Esophagus muscularis mucosa (tissue), 4 donors: ENCODE data around the gene ZBTB3. TPM values are rescaled to one million over a fixed set of nuclear protein-coding genes. Genes with fewer than 3 reads are reported as not detected.
A peak's percentile ranks its signal among the peaks of the same experiment; 100 is the strongest.
"Not testable (repeated sequence)": the region's sequence is repeated elsewhere in the genome, so short reads cannot be mapped to it uniquely, and the experiment has no call there.

Experiments used
- DNase-seq: peaks from one replicate; pipeline ENCODE4 v3.0.0-alpha.2; 2017; ENCODE audit errors: extremely low spot score
- H3K27ac ChIP-seq, 4 donors: fragments of 200-600 bp; sonication (generic); replicated peaks in 1 of 4; 1 replicate in 3 of 4; 2 replicates in 1 of 4; pipeline ENCODE4 v1.5.1; 2016 to 2019; ENCODE audit warnings: mild to moderate bottlenecking in 1 of 4
- H3K27me3 ChIP-seq, 4 donors: fragments of 200-600 bp; sonication (generic); one replicate each; pipeline versions ENCODE4 v1.5.1 to v1.6.0; 2016 to 2019
- H3K36me3 ChIP-seq, 4 donors: fragments of 200-600 bp; sonication (generic); one replicate each; pipeline ENCODE4 v1.5.1; 2016 to 2019
- H3K4me1 ChIP-seq, 4 donors: fragments of 200-600 bp; sonication (generic); one replicate each; pipeline ENCODE4 v1.5.1; 2016 to 2019
- H3K4me3 ChIP-seq, 4 donors: fragments of 200-600 bp; sonication (generic); 1 replicate in 2 of 4; 2 replicates in 2 of 4; pipeline ENCODE4 v1.5.1; 2016 to 2019; ENCODE audit warnings: mild to moderate bottlenecking in 4 of 4, moderate library complexity in 1 of 4
- H3K9me3 ChIP-seq, 4 donors: fragments of 200-600 bp; sonication (generic); 1 replicate in 3 of 4; 2 replicates in 1 of 4; pipeline ENCODE4 v1.5.1; 2016 to 2019
- CTCF ChIP-seq, 3 experiments: fragments of 200-600 bp in 2 of 3; fragments of 450-650 bp in 1 of 3; sonication (generic) in 2 of 3; IDR thresholded peaks; one replicate each; pipeline ENCODE4 v1.5.1; 2017 to 2019; ENCODE audit warnings: antibody characterized with exemption in 3 of 3, mild to moderate bottlenecking in 2 of 3, moderate library complexity in 1 of 3
- EP300 ChIP-seq: sonication (generic); formaldehyde crosslinking; IDR thresholded peaks from one replicate; pipeline ENCODE4 v1.6.1; 2017; ENCODE audit warnings: antibody characterized with exemption
- POLR2A ChIP-seq: fragments of 450-650 bp; IDR thresholded peaks from one replicate; pipeline ENCODE4 v1.6.1; 2017; ENCODE audit warnings: antibody characterized with exemption, moderate library complexity, mild to moderate bottlenecking, low read depth
- POLR2AphosphoS5 ChIP-seq, 2 donors: sonication (generic); formaldehyde crosslinking; IDR thresholded peaks; one replicate each; pipeline ENCODE4 v1.6.1; 2017; ENCODE audit warnings: antibody characterized with exemption in 2 of 2
- WGBS: methylation state at CpG from one replicate; pipeline ENCODE4 v1.1.5; 2018; 5-methylcytosine and 5-hydroxymethylcytosine counted together
- intact Hi-C: fragments of 100-400 bp; cut with DNase I; formaldehyde crosslinking; loops from one replicate; pipeline ENCODE4 v1.15.1; 2023
- small RNA-seq, 3 donors: library from RNA; depleted of rRNA; stranded (forward); fragments of <200 nt; gene quantifications; one replicate each; pipeline ENCODE3, GENCODE V24; 2016
- total RNA-seq, 4 donors: library from RNA; depleted of rRNA; stranded (reverse); fragments of >200 nt; gene quantifications; one replicate each; pipeline versions ENCODE4 v1.1.0 to v1.2.1, GENCODE V29; 2016

The ZBTB3 gene
- total RNA-seq, 4 donors from 2014 or later, result 6.2 to 12.3 (median 9.1) TPM

GRCh38 chr11:62705880-62706849 lies 47.8 kb downstream of the ZBTB3 start:
- peak overlapping the region; percentile 78 to 95 (median 86) for H3K27ac ChIP-seq
- DNase-seq, result peak; percentile 98
- peak overlapping the region; percentile 69 to 77 (median 74) for H3K4me3 ChIP-seq
- peaks cover 34 to 51% (median 44%) of the 10 kb centered on the region in 4 donors for H3K4me1 ChIP-seq
- TF ChIP-seq EP300 (no peak), POLR2AphosphoS5 (IDR thresholded peaks at IDR 0.05) (peak; percentile 82 to 84)
- intact Hi-C loops, result no loop called here
- H3K36me3 ChIP-seq, result peaks cover 7 to 22% (median 17%) of the 10 kb centered on the region in 4 donors
- 9% methylated on average over 39 of the region's 73 CpGs for WGBS
- H3K27me3 ChIP-seq, result no peaks in the 10 kb centered on the region
- H3K9me3 ChIP-seq, result no peaks in the 10 kb centered on the region

GRCh38 chr11:62705413-62705812 lies 48.5 kb downstream of the ZBTB3 start:
- Histone ChIP-seq H3K36me3 (peaks cover 0 to 24% (median 14%) of the 10 kb centered on the region in 4 donors), H3K27ac (peak overlapping the region; percentile 78 to 95 (median 86)), H3K27me3 (no peaks in the 10 kb centered on the region), H3K4me1 (peaks cover 33 to 46% (median 41%) of the 10 kb centered on the region in 4 donors), H3K9me3 (no peaks in the 10 kb centered on the region), H3K4me3 (peak overlapping the region; percentile 69 to 77 (median 74))
- intact Hi-C loops, result no loop called here
- WGBS, result 46% methylated on average over 7 of the region's 7 CpGs
- TF ChIP-seq POLR2A (no peak), POLR2AphosphoS5 (IDR thresholded peaks at IDR 0.05) (no peak), EP300 (no peak), CTCF (IDR thresholded peaks at IDR 0.05) (no peak)
- no peak for DNase-seq

GRCh38 chr11:62703921-62704320 lies 50.0 kb downstream of the ZBTB3 start:
- H3K9me3 ChIP-seq, H3K27ac ChIP-seq, H3K27me3 ChIP-seq, intact Hi-C loops, H3K4me3 ChIP-seq, DNase-seq: not testable (repeated sequence)
- Histone ChIP-seq H3K36me3 (peaks cover 0 to 28% (median 14%) of the 10 kb centered on the region in 4 donors), H3K4me1 (peaks cover 26 to 36% (median 33%) of the 10 kb centered on the region in 4 donors)
- 82% methylated on average over 4 of the region's 4 CpGs for WGBS

GRCh38 chr11:62702246-62702645 lies 51.7 kb downstream of the ZBTB3 start:
- Histone ChIP-seq H3K4me1 (peaks cover 17 to 21% (median 20%) of the 10 kb centered on the region in 4 donors), H3K9me3 (no peaks in the 10 kb centered on the region), H3K27ac (no peak overlapping the region), H3K4me3 (no peak overlapping the region), H3K27me3 (no peaks in the 10 kb centered on the region), H3K36me3 (peaks cover 0 to 28% (median 14%) of the 10 kb centered on the region in 4 donors)
- no peak for TF ChIP-seq POLR2AphosphoS5 (IDR thresholded peaks at IDR 0.05)
- no peak for TF ChIP-seq CTCF (IDR thresholded peaks at IDR 0.05)
- TF ChIP-seq POLR2A, result no peak
- no peak for TF ChIP-seq EP300
- 92% methylated on average over 11 of the region's 11 CpGs for WGBS
- intact Hi-C loops, result no loop called here
- no peak for DNase-seq

Small RNAs within 50 kb of the gene (small RNA-seq; reads per million reads assigned to genes)
- 1.00 to 1.7 (median 1.3) reads per million in 3 donors for gene MIR6514

Other genes with a start within 250 kb of the ZBTB3 start
- gene AHNAK, start 207.4 kb downstream of the ZBTB3 start, total RNA-seq, result 1,000 to 10,000 TPM; 1,278 to 2,374 (median 1,866) TPM
- 1,000 to 10,000 TPM; 1,068 to 1,537 (median 1,375) TPM for gene EEF1G, start 180.3 kb downstream of the ZBTB3 start, total RNA-seq
- gene TUT1, start 162.6 kb downstream of the ZBTB3 start, total RNA-seq, result 1 to 10 TPM; 4.2 to 8.0 (median 6.0) TPM
- 10 to 100 TPM; 60.2 to 91.4 (median 88.3) TPM for gene MTA2, start 152.3 kb downstream of the ZBTB3 start, total RNA-seq
- gene EML3, start 141.4 kb downstream of the ZBTB3 start, total RNA-seq, result 10 to 100 TPM; 27.0 to 33.6 (median 29.0) TPM
- gene ROM1, start 140.9 kb downstream of the ZBTB3 start, total RNA-seq, result 10 to 100 TPM in 2 of 4 donors, 1 to 10 TPM in 2; 3.7 to 11.9 (median 10.1) TPM
- gene B3GAT3, start 132.2 kb downstream of the ZBTB3 start, total RNA-seq, result 10 to 100 TPM; 20.3 to 33.3 (median 22.1) TPM
- gene GANAB, start 107.5 kb downstream of the ZBTB3 start, total RNA-seq, result 100 to 1,000 TPM in 2 of 4 donors, 10 to 100 TPM in 2; 77.7 to 129 (median 111) TPM
- 10 to 100 TPM in 3 of 4 donors, 1 to 10 TPM in 1; 9.6 to 22.7 (median 21.7) TPM for gene INTS5, start 100.9 kb downstream of the ZBTB3 start, total RNA-seq
- 10 to 100 TPM; 23.7 to 38.0 (median 33.0) TPM for gene C11orf98, start 89.0 kb downstream of the ZBTB3 start, total RNA-seq
- 1 to 10 TPM; 2.9 to 4.9 (median 3.1) TPM for gene CSKMT, start 88.8 kb downstream of the ZBTB3 start, total RNA-seq
- gene UQCC3, start 82.5 kb downstream of the ZBTB3 start, total RNA-seq, result 1 to 10 TPM; 6.3 to 7.5 (median 7.1) TPM
- gene LBHD1, start 81.9 kb downstream of the ZBTB3 start, total RNA-seq, result 1 to 10 TPM; 1.6 to 2.5 (median 1.7) TPM
- gene UBXN1, start 75.1 kb downstream of the ZBTB3 start, total RNA-seq, result 100 to 1,000 TPM; 192 to 277 (median 234) TPM
- gene LRRN4CL, start 64.6 kb downstream of the ZBTB3 start, total RNA-seq, result 10 to 100 TPM; 29.9 to 48.2 (median 39.2) TPM
- gene BSCL2, start 46.7 kb downstream of the ZBTB3 start, total RNA-seq, result 10 to 100 TPM; 25.3 to 58.1 (median 39.2) TPM
- gene GNG3, start 46.5 kb downstream of the ZBTB3 start, total RNA-seq, result 1 to 10 TPM in 2 of 4 donors, under 1 TPM in 2; 0.65 to 1.5 (median 1.0) TPM
- 10 to 100 TPM; 19.5 to 45.0 (median 36.7) TPM for gene HNRNPUL2, start 26.7 kb downstream of the ZBTB3 start, total RNA-seq
- gene TTC9C, start 25.7 kb downstream of the ZBTB3 start, total RNA-seq, result 10 to 100 TPM; 12.9 to 22.9 (median 18.2) TPM
- gene POLR2G, start 7.4 kb upstream of the ZBTB3 start, total RNA-seq, result 10 to 100 TPM; 41.1 to 48.2 (median 44.4) TPM
- 10 to 100 TPM; 12.0 to 27.2 (median 14.6) TPM for gene TAF6L, start 17.2 kb upstream of the ZBTB3 start, total RNA-seq
- gene TMEM179B, start 33.2 kb upstream of the ZBTB3 start, total RNA-seq, result 10 to 100 TPM; 33.2 to 50.8 (median 44.8) TPM
- 10 to 100 TPM; 13.7 to 17.9 (median 15.8) TPM for gene TMEM223, start 37.8 kb upstream of the ZBTB3 start, total RNA-seq
- gene NXF1, start 51.3 kb upstream of the ZBTB3 start, total RNA-seq, result 10 to 100 TPM; 38.6 to 86.4 (median 48.4) TPM
- 10 to 100 TPM; 22.8 to 31.6 (median 31.6) TPM for gene STX5, start 77.9 kb upstream of the ZBTB3 start, total RNA-seq
- gene TEX54, start 78.7 kb upstream of the ZBTB3 start, total RNA-seq, result not detected
- 10 to 100 TPM; 18.3 to 53.1 (median 48.1) TPM for gene WDR74, start 85.4 kb upstream of the ZBTB3 start, total RNA-seq
- gene SLC3A2, start 126.7 kb upstream of the ZBTB3 start, total RNA-seq, result 100 to 1,000 TPM in 1 of 4 donors, 10 to 100 TPM in 3; 53.2 to 123 (median 86.4) TPM
- under 1 TPM in 2 of 4 donors, not detected in 2; 0.33 to 0.40 TPM for gene CHRM1, start 167.2 kb upstream of the ZBTB3 start, total RNA-seq
- not detected for gene SLC22A6, start 230.8 kb upstream of the ZBTB3 start, total RNA-seq